A549 (cell line): ENCODE measurements around the gene LONRF3. TPM values are rescaled to one million over a fixed set of nuclear protein-coding genes. Genes with fewer than 3 reads are reported as not detected.

Source experiments
- ATAC-seq, 2 experiments: fragments of 200-7000 bp in 1 of 2; fragments of >200 bp in 1 of 2; cut with Nextera tagmentation in 1 of 2; cut with Tn5 transposase in 1 of 2; 3 replicates each; pipeline versions ENCODE4 v1.8.0 to v1.9.1; 2018 to 2020; ENCODE audit warnings: mild to moderate bottlenecking in 1 of 2, moderate library complexity in 1 of 2
- CTCF ChIA-PET: fragments of 300-600 bp; sonication (Branson Sonifier 250); formaldehyde crosslinking; extraction: SDS; loops from one replicate; lab custom pipeline; 2021; ENCODE audit warnings: antibody characterized with exemption, inconsistent platforms; lab: Yijun Ruan, JAX
- POLR2A ChIA-PET: fragments of 350-600 bp; formaldehyde crosslinking; extraction: SDS; loops from one replicate; lab custom pipeline; 2021; ENCODE audit warnings: antibody characterized with exemption, inconsistent platforms; lab: Yijun Ruan, JAX
- DNase-seq, 2 experiments: peaks; one replicate each; pipeline versions ENCODE4 v3.0.0 to v3.0.0-alpha.2; 2011 to 2016; ENCODE audit warnings: low read depth in 1 of 2, low spot score in 1 of 2
- FAIRE-seq: peaks from 2 replicates; lab custom pipeline; 2011; peaks lifted over from hg19 to GRCh38; lab: Jason Lieb, UNC
- H3K27ac ChIP-seq, 2 experiments: fragments of >200 bp; sonication (Bioruptor Twin); formaldehyde crosslinking; 3 replicates each; pipeline ENCODE4 v1.5.1; 2016 to 2017
- H3K4me1 ChIP-seq: fragments of >200 bp; sonication (Bioruptor Twin); formaldehyde crosslinking; 3 replicates; pipeline ENCODE4 v1.6.1; 2016
- H3K4me2 ChIP-seq: fragments of >200 bp; sonication (Bioruptor Twin); formaldehyde crosslinking; 3 replicates; pipeline ENCODE4 v1.6.1; 2016
- H3K4me3 ChIP-seq: fragments of >200 bp; sonication (Bioruptor Twin); formaldehyde crosslinking; 3 replicates; pipeline ENCODE4 v1.5.1; 2016
- H3K9me3 ChIP-seq: fragments of >200 bp; sonication (Bioruptor Twin); formaldehyde crosslinking; 3 replicates; pipeline ENCODE4 v1.6.1; 2016
- BHLHE40 ChIP-seq: IDR thresholded peaks from 2 replicates; pipeline ENCODE4 v1.6.1; 2012; ENCODE audit warnings: low read depth, low read length, inconsistent platforms
- CBX8 ChIP-seq: fragments of 200-600 bp; sonication (generic); IDR thresholded peaks from 2 replicates; pipeline ENCODE4 v1.6.1; 2016
- CHD2 ChIP-seq: fragments of 150-350 bp; IDR thresholded peaks from 2 replicates; pipeline ENCODE4 v1.6.1; 2014; ENCODE audit warnings: low read length; ENCODE audit not compliant: partially characterized antibody
- CHD4 ChIP-seq: fragments of 200-600 bp; sonication (generic); IDR thresholded peaks from 2 replicates; pipeline ENCODE4 v1.6.1; 2016; ENCODE audit warnings: antibody characterized with exemption, mild to moderate bottlenecking, borderline replicate concordance
- CTCF ChIP-seq: fragments of >200 bp; sonication (Bioruptor Twin); formaldehyde crosslinking; IDR thresholded peaks from 3 replicates; pipeline ENCODE4 v1.5.1; 2016
- E2F6 ChIP-seq: IDR thresholded peaks from 2 replicates; pipeline ENCODE4 v1.6.1; 2012; ENCODE audit warnings: low read depth, borderline replicate concordance
- ESRRA ChIP-seq: fragments of 150-350 bp; IDR thresholded peaks from 2 replicates; pipeline ENCODE4 v1.6.1; 2014; ENCODE audit warnings: mild to moderate bottlenecking, low read length, borderline replicate concordance
- FOSL2 ChIP-seq, 2 experiments: fragments of 450-650 bp in 1 of 2; fragments of >200 bp in 1 of 2; sonication (Bioruptor Twin) in 1 of 2; formaldehyde crosslinking; IDR thresholded peaks; 2 replicates each; pipeline versions ENCODE4 v1.5.0 to v1.6.1; 2016 to 2020; ENCODE audit warnings: mild to moderate bottlenecking in 1 of 2, moderate library complexity in 1 of 2
- GATA3 ChIP-seq: IDR thresholded peaks from 2 replicates; pipeline ENCODE4 v1.6.1; 2012; ENCODE audit warnings: borderline replicate concordance
- HDAC2 ChIP-seq: fragments of 200-600 bp; sonication (generic); IDR thresholded peaks from 2 replicates; pipeline ENCODE4 v1.6.1; 2016
- HOXB5 ChIP-seq: fragments of 250-450 bp; sonication (Bioruptor Pico); IDR thresholded peaks from 2 replicates; pipeline ENCODE4 v1.5.0; 2020; ENCODE audit warnings: mild to moderate bottlenecking, moderate library complexity
- JUNB ChIP-seq: fragments of >200 bp; sonication (Bioruptor Twin); formaldehyde crosslinking; IDR thresholded peaks from 2 replicates; pipeline ENCODE4 v1.6.1; 2016
- NFE2L2 ChIP-seq: fragments of 150-350 bp; conservative IDR thresholded peaks from 2 replicates; pipeline ENCODE4 v1.6.1; 2014; ENCODE audit warnings: low read length
- RAD21 ChIP-seq, 2 experiments: fragments of >200 bp in 1 of 2; sonication (Bioruptor Twin) in 1 of 2; formaldehyde crosslinking in 1 of 2; IDR thresholded peaks in 1 of 2; conservative IDR thresholded peaks in 1 of 2; 2 replicates in 1 of 2; 3 replicates in 1 of 2; pipeline ENCODE4 v1.6.1; 2012 to 2018; ENCODE audit warnings: inconsistent platforms in 1 of 2
- RNF2 ChIP-seq: fragments of 200-600 bp; sonication (generic); IDR thresholded peaks from 2 replicates; pipeline ENCODE4 v1.6.1; 2016; ENCODE audit warnings: low read depth, mild to moderate bottlenecking, antibody characterized with exemption, moderate library complexity, borderline replicate concordance
- SREBF2 ChIP-seq: fragments of 450-650 bp; IDR thresholded peaks from 2 replicates; pipeline ENCODE4 v1.6.1; 2014; ENCODE audit warnings: mild to moderate bottlenecking, moderate library complexity
- TFCP2L1 ChIP-seq: fragments of 250-450 bp; sonication (Bioruptor Pico); IDR thresholded peaks from 2 replicates; pipeline ENCODE4 v1.5.0; 2021; ENCODE audit warnings: mild to moderate bottlenecking
- ZNF302 ChIP-seq: fragments of 250-450 bp; sonication (Bioruptor Pico); IDR thresholded peaks from 2 replicates; pipeline ENCODE4 v1.9.0; 2021; ENCODE audit warnings: inconsistent platforms, mild to moderate bottlenecking, moderate library complexity
- WGBS: methylation state at CpG from one replicate; pipeline ENCODE4 v1.1.6; 2017; ENCODE audit errors: missing lambda C conversion rate; 5-methylcytosine and 5-hydroxymethylcytosine counted together
- polyA plus RNA-seq, 4 experiments: library from polyadenylated mRNA; depleted of rRNA in 3 of 4; stranded (reverse); fragments of >200 nt; fragmentation: RNase III in 1 of 4; extraction: RNeasy Plus Mini Kit Qiagen cat#74134 plus additional on column Dnase treatment in 1 of 4; gene quantifications; 2 replicates in 3 of 4; 3 replicates in 1 of 4; pipeline ENCODE4 v1.2.3, GENCODE V29; 2011 to 2017
- TF ChIP-seq, protein P1 (sequence below): fragments of 450-650 bp; IDR thresholded peaks from 2 replicates; pipeline ENCODE4 v1.6.1; 2014; ENCODE audit warnings: antibody characterized with exemption

The LONRF3 gene
- polyA plus RNA-seq, 2 of the 4 experiments (the other 2 are of a cell fraction), result 2.5 to 7.7 TPM

GRCh38 chrX:119030990-119031389, 56.6 kb downstream of the LONRF3 start:
- ATAC-seq (no peak), DNase-seq (no peak), FAIRE-seq (no peak)
- TF ChIP-seq E2F6, result no peak
- TF ChIP-seq, protein P1, sequence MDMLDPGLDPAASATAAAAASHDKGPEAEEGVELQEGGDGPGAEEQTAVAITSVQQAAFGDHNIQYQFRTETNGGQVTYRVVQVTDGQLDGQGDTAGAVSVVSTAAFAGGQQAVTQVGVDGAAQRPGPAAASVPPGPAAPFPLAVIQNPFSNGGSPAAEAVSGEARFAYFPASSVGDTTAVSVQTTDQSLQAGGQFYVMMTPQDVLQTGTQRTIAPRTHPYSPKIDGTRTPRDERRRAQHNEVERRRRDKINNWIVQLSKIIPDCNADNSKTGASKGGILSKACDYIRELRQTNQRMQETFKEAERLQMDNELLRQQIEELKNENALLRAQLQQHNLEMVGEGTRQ, result no peak
- no peak for TF ChIP-seq SREBF2
- no peak for TF ChIP-seq CHD4
- TF ChIP-seq HOXB5 (CRISPR knock-in tag), result no peak
- Histone ChIP-seq H3K4me1 (peaks cover 1% of the 10 kb centered on the region), H3K9me3 (no peaks in the 10 kb centered on the region), H3K4me2 (no peak overlapping the region), H3K27ac (no peak overlapping the region), H3K4me3 (no peak overlapping the region)
- CTCF ChIA-PET, result interaction anchor here (5.1 kb wide), 1 partner anchor 25 kb away, joined by 19 read pairs; no protein-coding TSS in a partner anchor
- POLR2A ChIA-PET, result no interaction called here

- FAIRE-seq, result peak; percentile 28
- 79% methylated on average over 4 of the region's 4 CpGs for WGBS
- TF ChIP-seq BHLHE40, result no peak
- no peak for TF ChIP-seq CTCF
- TF ChIP-seq TFCP2L1 (CRISPR knock-in tag), result no peak
- no peak for TF ChIP-seq CHD2
- TF ChIP-seq HOXB5 (CRISPR knock-in tag), result no peak
- Histone ChIP-seq H3K4me2 (peak overlapping the region; percentile 38), H3K27ac (peak overlapping the region; percentile 48 to 64; a peak in 5 of 6 replicates), H3K4me1 (peaks cover 22% of the 10 kb centered on the region), H3K4me3 (no peak overlapping the region), H3K9me3 (no peaks in the 10 kb centered on the region)
- ChIA-PET CTCF (interaction anchor here (1.1 kb wide), 1 partner anchor 30 kb away, joined by 4 read pairs; no protein-coding TSS in a partner anchor), POLR2A (no interaction called here)
- ATAC-seq, result peak in 1 of 2 experiments; percentile 71; a peak in 3 of 6 replicates
- no peak for DNase-seq
Observed at GRCh38 chrX:119036107-119037029, 62.0 kb downstream of the LONRF3 start.

DNA sequence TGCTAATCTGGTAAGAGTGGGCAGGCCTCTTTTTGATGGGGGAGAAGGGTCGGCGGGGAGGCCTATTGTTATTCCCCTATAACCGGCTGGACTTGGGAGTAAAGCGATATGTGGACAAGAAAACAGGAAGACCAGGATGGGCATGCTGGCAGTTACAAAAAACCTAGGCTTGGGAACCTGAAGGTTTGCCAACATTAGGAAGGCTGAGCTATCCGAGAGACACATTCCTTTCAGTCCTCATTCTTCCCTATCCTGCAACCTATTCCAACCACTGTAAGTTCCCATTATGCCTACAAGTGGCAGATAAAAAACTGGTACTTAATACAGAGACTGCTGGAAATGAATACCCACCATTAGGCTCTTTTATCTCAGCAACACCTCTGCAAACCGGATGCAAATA, 66.0 kb downstream of the LONRF3 start:
- ATAC-seq, result no peak
- H3K4me2 ChIP-seq, result peak overlapping the region; percentile 68; the same call in 2 of the 3 replicates
- CTCF ChIA-PET, result interaction anchor here (1.4 kb wide), 1 partner anchor 26 kb away, joined by 3 read pairs; no protein-coding TSS in a partner anchor

DNA sequence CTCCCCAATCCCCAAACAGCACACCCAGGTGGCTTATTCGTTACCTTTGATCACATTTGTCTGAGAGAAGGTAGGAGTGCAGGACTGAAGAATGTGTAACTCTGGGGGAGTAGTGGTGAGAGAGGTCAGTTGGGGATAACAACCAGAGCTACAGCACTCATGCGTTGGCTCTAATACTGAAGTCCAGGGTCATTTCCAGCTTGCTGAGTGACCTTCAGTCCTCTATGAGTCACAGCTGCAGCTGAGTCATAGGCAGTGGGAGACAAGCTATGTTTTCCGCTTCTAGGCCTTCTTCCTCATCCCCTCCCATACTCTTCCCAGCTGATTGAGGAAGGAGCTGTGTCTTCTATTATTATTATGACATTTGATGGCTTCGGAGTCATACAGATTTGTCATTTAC, 66.8 kb downstream of the LONRF3 start:
- POLR2A ChIA-PET, result interaction anchor here (0.5 kb wide), 1 partner anchor 98 kb away, joined by 3 read pairs; no protein-coding TSS in a partner anchor

More for the DNA sequence above, 66.0 kb downstream of the LONRF3 start:
- POLR2A ChIA-PET, result interaction anchor here (0.5 kb wide), 1 partner anchor 97 kb away, joined by 3 read pairs; no protein-coding TSS in a partner anchor
- Histone ChIP-seq H3K4me1 (peaks cover 30% of the 10 kb centered on the region), H3K9me3 (no peaks in the 10 kb centered on the region), H3K27ac (peak overlapping the region in 1 of 2 experiments; percentile 71; a peak in 3 of 6 replicates), H3K4me3 (no peak overlapping the region)
- FAIRE-seq (no peak), DNase-seq (no peak)
- 90% methylated on average over 6 of the region's 6 CpGs for WGBS
- TF ChIP-seq HDAC2 (no peak), RNF2 (no peak), RAD21 (conservative IDR thresholded peaks at IDR 0.05 in 1 of 2, IDR thresholded peaks at IDR 0.05 in 1 of 2) (no peak), ZNF302 (CRISPR knock-in tag) (no peak), GATA3 (no peak)

More for the DNA sequence above, 66.8 kb downstream of the LONRF3 start:
- no peak overlapping the region for H3K4me3 ChIP-seq
- TF ChIP-seq CBX8 (no peak), NFE2L2 (no peak), FOSL2 (IDR thresholded peaks at IDR 0.05) (peak; percentile 81), FOSL2 (CRISPR knock-in tag; IDR thresholded peaks at IDR 0.05) (peak; percentile 72), JUNB (peak; percentile 61), ESRRA (peak; percentile 78; the same call in 1 of the 2 replicates)
- TF ChIP-seq, all 56 proteins: peak for 3
- Histone ChIP-seq H3K4me1 (peaks cover 27% of the 10 kb centered on the region), H3K4me2 (peak overlapping the region; percentile 68), H3K27ac (peak overlapping the region; percentile 35 to 71; a peak in 3 of 6 replicates), H3K9me3 (no peaks in the 10 kb centered on the region)
- DNase-seq (peak; percentile 44 to 50), ATAC-seq (peak; percentile 80 to 86), FAIRE-seq (peak; percentile 84)
- 17% methylated on average over 4 of the region's 4 CpGs for WGBS
- CTCF ChIA-PET, result interaction anchor here (1.0 kb wide), 1 partner anchor 36 kb away, joined by 4 read pairs; no protein-coding TSS in a partner anchor
